ENCODE results near the gene TCP10L. TPM values are rescaled to one million over a fixed set of nuclear protein-coding genes. Genes with fewer than 3 reads are reported as not detected.

TCP10L gene
- total and polyA plus RNA-seq, 2 of the 13 experiments (the other 11 are each of a cell fraction or from before 2014, with no cell fraction given): 0.90 to 2.4 TPM

DNA sequence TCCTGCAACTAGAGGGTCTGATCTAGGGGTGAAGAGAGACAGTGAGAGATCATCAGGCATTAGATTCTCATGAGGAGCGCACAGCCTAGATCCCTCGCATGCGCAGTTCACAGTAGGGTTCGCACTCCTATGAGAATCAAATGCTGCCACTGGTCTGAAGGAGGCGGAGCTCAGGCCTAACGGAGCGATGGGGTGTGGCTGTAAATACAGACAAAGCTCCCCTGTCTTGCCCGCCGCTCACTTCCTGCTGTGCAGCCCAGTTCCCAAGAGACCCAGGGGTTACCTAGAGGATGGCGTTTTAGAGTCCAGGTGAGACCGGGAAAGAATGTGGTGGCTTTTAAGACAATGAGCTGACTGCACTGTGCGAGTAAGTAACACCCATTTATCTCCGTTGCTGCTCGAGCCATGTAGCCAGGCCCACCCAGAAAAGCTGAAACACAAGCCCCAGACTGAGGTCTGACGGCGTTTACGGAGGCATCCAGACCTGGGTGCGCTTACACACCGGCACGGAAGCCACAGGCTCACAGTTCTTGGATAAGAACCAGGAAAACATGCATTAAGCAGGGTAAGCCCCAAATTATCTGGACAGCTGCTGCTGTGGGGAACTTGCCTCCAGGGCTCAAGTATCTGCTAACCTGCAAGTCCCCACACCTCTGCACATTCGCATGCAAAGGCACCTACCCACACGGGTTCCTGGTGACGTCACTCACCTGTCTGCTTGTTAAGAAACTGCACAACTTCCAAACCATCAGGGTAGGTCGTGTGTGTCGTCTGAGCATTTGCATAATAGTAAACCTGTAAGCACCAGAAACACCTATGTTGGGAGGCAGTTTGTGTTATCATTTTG is 12.5 kb downstream of the TCP10L start:
- FAIRE-seq: no peak
- peak; percentile 70 for ATAC-seq
- no peaks in the 10 kb centered on the region for H3K36me3 ChIP-seq (replicated peaks in 1 of 2; ENCODE audit: control insufficient read depth in 1 of 2, insufficient read depth in 2 of 2, low read length in 2 of 2)
- TSS peak; percentile 87 for BruUV-seq (replicated peaks)
- peak overlapping the region; percentile 74 for H3K4me2 ChIP-seq (ENCODE audit: low read depth, low read length)
- H2AFZ ChIP-seq (ENCODE audit: low read length): peak overlapping the region; percentile 92
- in situ Hi-C loops (cut with HindIII; ENCODE audit: extremely low pct_ligation_motif_present, low pct_unique_long_range_greater_than_20kb) (no loop called here), intact Hi-C loops (cut with micrococcal nuclease; ENCODE audit: unreplicated experiment) (no loop called here)
- H4K20me1 ChIP-seq (ENCODE audit: insufficient read depth, low read length): no peaks in the 10 kb centered on the region
- no peaks in the 10 kb centered on the region for H3K79me2 ChIP-seq (ENCODE audit: insufficient read depth, low read length)
- H3K9ac ChIP-seq (ENCODE audit: insufficient read depth, low read depth, low read length): peak overlapping the region; percentile 56
- DNase-seq (ENCODE audit: low spot score): peak; percentile 71
- peaks cover 36% of the 10 kb centered on the region for H3K4me1 ChIP-seq (ENCODE audit: insufficient read depth, low read length)
- CTCF ChIA-PET (ENCODE audit: low intra/inter-chr PET ratio, low total read pairs): no interaction called here
- H3K27me3 ChIP-seq (ENCODE audit: control insufficient read depth in 1 of 2, insufficient read depth in 2 of 2, low read length in 2 of 2): no peaks in the 10 kb centered on the region
- H3K27ac ChIP-seq (ENCODE audit: extremely low read length, insufficient read depth, low read length): peak overlapping the region; percentile 5
- peak overlapping the region; percentile 34 to 64 (median 44); a peak in 5 of 6 replicates for H3K4me3 ChIP-seq (replicated peaks in 1 of 3; ENCODE audit: insufficient read depth in 1 of 3, low read depth in 2 of 3, low read length in 3 of 3)
- POLR2A ChIA-PET: interaction anchor here (0.8 to 1.3 kb wide), 8 partner anchors 9 to 180 kb away, joined by 3 to 9 read pairs (median 4); partner anchors contain the start of genes CFAP298 and URB1
- no peaks in the 10 kb centered on the region for H3K9me3 ChIP-seq (ENCODE audit: low read length)
- WGBS (ENCODE audit: low lambda C conversion rate): 10% methylated on average over 11 of the region's 25 CpGs
- TF ChIP-seq ZNF556 (CRISPR knock-in tag; IDR thresholded peaks at IDR 0.05; ENCODE audit: borderline replicate concordance) (no peak), RBM22 (optimal IDR thresholded peaks at IDR 0.05; ENCODE audit: low read length) (no peak), TAF1 (CRISPR knock-in tag; IDR thresholded peaks at IDR 0.05) (peak; percentile 36; the same call in 1 of the 2 replicates), ZMYM4 (CRISPR knock-in tag; IDR thresholded peaks at IDR 0.05) (0 out of 2 replicates have a peak, but pooled peaks have one; percentile 13), SPEN (CRISPR knock-in tag; IDR thresholded peaks at IDR 0.05; ENCODE audit: low read depth) (no peak), SAP130 (CRISPR knock-in tag; IDR thresholded peaks at IDR 0.05; ENCODE audit: low read depth) (peak; percentile 44), ZNF446 (CRISPR knock-in tag; IDR thresholded peaks at IDR 0.05) (no peak), POLR2AphosphoS5 (IDR thresholded peaks at IDR 0.05; ENCODE audit: low read depth, low read length) (peak; percentile 53; the same call in 1 of the 2 replicates), ZNF501 (CRISPR knock-in tag; IDR thresholded peaks at IDR 0.05) (peak; percentile 30; the same call in 1 of the 2 replicates), ETV5 (CRISPR knock-in tag; IDR thresholded peaks at IDR 0.05; ENCODE audit: borderline replicate concordance) (no peak; the same call in 1 of the 2 replicates)
- TF ChIP-seq, protein P1, sequence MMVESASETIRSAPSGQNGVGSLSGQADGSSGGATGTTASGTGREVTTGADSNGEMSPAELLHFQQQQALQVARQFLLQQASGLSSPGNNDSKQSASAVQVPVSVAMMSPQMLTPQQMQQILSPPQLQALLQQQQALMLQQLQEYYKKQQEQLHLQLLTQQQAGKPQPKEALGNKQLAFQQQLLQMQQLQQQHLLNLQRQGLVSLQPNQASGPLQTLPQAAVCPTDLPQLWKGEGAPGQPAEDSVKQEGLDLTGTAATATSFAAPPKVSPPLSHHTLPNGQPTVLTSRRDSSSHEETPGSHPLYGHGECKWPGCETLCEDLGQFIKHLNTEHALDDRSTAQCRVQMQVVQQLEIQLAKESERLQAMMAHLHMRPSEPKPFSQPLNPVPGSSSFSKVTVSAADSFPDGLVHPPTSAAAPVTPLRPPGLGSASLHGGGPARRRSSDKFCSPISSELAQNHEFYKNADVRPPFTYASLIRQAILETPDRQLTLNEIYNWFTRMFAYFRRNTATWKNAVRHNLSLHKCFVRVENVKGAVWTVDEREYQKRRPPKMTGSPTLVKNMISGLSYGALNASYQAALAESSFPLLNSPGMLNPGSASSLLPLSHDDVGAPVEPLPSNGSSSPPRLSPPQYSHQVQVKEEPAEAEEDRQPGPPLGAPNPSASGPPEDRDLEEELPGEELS (CRISPR knock-in tag; IDR thresholded peaks at IDR 0.05): peak; percentile 45; the same call in 1 of the 2 replicates
- TF ChIP-seq, protein P2, sequence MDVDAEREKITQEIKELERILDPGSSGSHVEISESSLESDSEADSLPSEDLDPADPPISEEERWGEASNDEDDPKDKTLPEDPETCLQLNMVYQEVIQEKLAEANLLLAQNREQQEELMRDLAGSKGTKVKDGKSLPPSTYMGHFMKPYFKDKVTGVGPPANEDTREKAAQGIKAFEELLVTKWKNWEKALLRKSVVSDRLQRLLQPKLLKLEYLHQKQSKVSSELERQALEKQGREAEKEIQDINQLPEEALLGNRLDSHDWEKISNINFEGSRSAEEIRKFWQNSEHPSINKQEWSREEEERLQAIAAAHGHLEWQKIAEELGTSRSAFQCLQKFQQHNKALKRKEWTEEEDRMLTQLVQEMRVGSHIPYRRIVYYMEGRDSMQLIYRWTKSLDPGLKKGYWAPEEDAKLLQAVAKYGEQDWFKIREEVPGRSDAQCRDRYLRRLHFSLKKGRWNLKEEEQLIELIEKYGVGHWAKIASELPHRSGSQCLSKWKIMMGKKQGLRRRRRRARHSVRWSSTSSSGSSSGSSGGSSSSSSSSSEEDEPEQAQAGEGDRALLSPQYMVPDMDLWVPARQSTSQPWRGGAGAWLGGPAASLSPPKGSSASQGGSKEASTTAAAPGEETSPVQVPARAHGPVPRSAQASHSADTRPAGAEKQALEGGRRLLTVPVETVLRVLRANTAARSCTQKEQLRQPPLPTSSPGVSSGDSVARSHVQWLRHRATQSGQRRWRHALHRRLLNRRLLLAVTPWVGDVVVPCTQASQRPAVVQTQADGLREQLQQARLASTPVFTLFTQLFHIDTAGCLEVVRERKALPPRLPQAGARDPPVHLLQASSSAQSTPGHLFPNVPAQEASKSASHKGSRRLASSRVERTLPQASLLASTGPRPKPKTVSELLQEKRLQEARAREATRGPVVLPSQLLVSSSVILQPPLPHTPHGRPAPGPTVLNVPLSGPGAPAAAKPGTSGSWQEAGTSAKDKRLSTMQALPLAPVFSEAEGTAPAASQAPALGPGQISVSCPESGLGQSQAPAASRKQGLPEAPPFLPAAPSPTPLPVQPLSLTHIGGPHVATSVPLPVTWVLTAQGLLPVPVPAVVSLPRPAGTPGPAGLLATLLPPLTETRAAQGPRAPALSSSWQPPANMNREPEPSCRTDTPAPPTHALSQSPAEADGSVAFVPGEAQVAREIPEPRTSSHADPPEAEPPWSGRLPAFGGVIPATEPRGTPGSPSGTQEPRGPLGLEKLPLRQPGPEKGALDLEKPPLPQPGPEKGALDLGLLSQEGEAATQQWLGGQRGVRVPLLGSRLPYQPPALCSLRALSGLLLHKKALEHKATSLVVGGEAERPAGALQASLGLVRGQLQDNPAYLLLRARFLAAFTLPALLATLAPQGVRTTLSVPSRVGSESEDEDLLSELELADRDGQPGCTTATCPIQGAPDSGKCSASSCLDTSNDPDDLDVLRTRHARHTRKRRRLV (CRISPR knock-in tag; IDR thresholded peaks at IDR 0.05): no peak

All from HepG2 (cell line).